Measurements from ENCODE around the gene SPTSSB.
A peak's percentile ranks its signal among the peaks of the same experiment; 100 is the strongest.

Gene SPTSSB

GRCh38 chr3:161371441-161372320 lies at the start of gene SPTSSB:
TSS of gene SPTSSB (minus strand) at chr3:161371517. CDS start at chr3:161346323, 25,194 bp downstream.
- DNase-seq: peak; percentile 70 to 90

- DNase-seq: peak; percentile 96 to 97
These were observed 49.4 kb upstream of the SPTSSB start for GRCh38 chr3:161420746-161421145.

GRCh38 chr3:161419555-161420333 lies 48.4 kb upstream of the SPTSSB start:
- DNase-seq: no peak

- no peak for DNase-seq
These were observed 44.4 kb upstream of the SPTSSB start for GRCh38 chr3:161415506-161416231.

GRCh38 chr3:161414907-161415306 lies 43.6 kb upstream of the SPTSSB start:
- no peak for DNase-seq

GRCh38 chr3:161413855-161414210 lies 42.5 kb upstream of the SPTSSB start:
- no peak for DNase-seq

GRCh38 chr3:161413127-161413854 lies 42.0 kb upstream of the SPTSSB start:
- no peak for DNase-seq

- no peak for DNase-seq
These were observed 40.8 kb upstream of the SPTSSB start for GRCh38 chr3:161412123-161412522.

- no peak for DNase-seq
These were observed 38.5 kb upstream of the SPTSSB start for GRCh38 chr3:161409858-161410257.

GRCh38 chr3:161409069-161409468 lies 37.8 kb upstream of the SPTSSB start:
- peak; percentile 30 to 79 for DNase-seq

- peak; percentile 65 to 83 for DNase-seq
These were observed 35.6 kb upstream of the SPTSSB start for GRCh38 chr3:161406594-161407555.

- DNase-seq: no peak
These were observed 34.5 kb upstream of the SPTSSB start for GRCh38 chr3:161405836-161406235.

GRCh38 chr3:161405087-161405486 lies 33.8 kb upstream of the SPTSSB start:
- no peak for DNase-seq

- DNase-seq: no peak
These were observed 31.9 kb upstream of the SPTSSB start for GRCh38 chr3:161403251-161403650.

GRCh38 chr3:161401389-161401788 lies 30.1 kb upstream of the SPTSSB start:
- DNase-seq: no peak

GRCh38 chr3:161400650-161401049 lies 29.3 kb upstream of the SPTSSB start:
- no peak for DNase-seq

- no peak for DNase-seq
These were observed 24.0 kb upstream of the SPTSSB start for GRCh38 chr3:161395115-161396012.

- DNase-seq: no peak
These were observed 22.5 kb upstream of the SPTSSB start for GRCh38 chr3:161393803-161394202.

- DNase-seq: no peak
These were observed 22.0 kb upstream of the SPTSSB start for GRCh38 chr3:161393310-161393709.

GRCh38 chr3:161392853-161393252 lies 21.5 kb upstream of the SPTSSB start:
- DNase-seq: no peak
